PC-9 (cell line): ENCODE measurements around the gene TCTN3. TPM values are rescaled to one million over a fixed set of nuclear protein-coding genes. Genes with fewer than 3 reads are reported as not detected.

Source experiments
- total RNA-seq: library from RNA; stranded (reverse); gene quantifications from 2 replicates; pipeline ENCODE4 v1.2.3, GENCODE V29; 2021

TCTN3 gene
- total RNA-seq, 1 experiment from 2014 or later = 18.1 TPM

Other genes with a start within 250 kb of the TCTN3 start
- gene SORBS1, start 132.6 kb downstream of the TCTN3 start, total RNA-seq = 5.0 and 5.5 TPM in 2 replicates
- 34.0 and 35.3 TPM in 2 replicates for gene ALDH18A1, start 37.2 kb downstream of the TCTN3 start, total RNA-seq
- not detected in 2 replicates for gene ENTPD1, start 62.2 kb upstream of the TCTN3 start, total RNA-seq
- gene CC2D2B, start 214.0 kb upstream of the TCTN3 start, total RNA-seq = not detected in 2 replicates